HCT116 (cell line): Measurements from ENCODE around the gene FASLG. TPM values are rescaled to one million over a fixed set of nuclear protein-coding genes. Genes with fewer than 3 reads are reported as not detected.

Experiments
- ATAC-seq: fragments of 200-7000 bp; cut with Tn5 transposase; 2 replicates; pipeline ENCODE4 v1.9.1; 2020; ENCODE audit warnings: mild to moderate bottlenecking, moderate library complexity
- BruUV-seq: library from RNA; stranded (reverse); fragments of 400-500 nt; replicated peaks from 2 replicates; lab custom pipeline; 2021; lab: Mats Ljungman, UMichigan
- CTCF ChIA-PET: fragments of 300-600 bp; sonication (Branson Sonifier 250); formaldehyde crosslinking; loops from one replicate; lab custom pipeline; 2021; ENCODE audit warnings: antibody characterized with exemption; lab: Charles Lee
- POLR2A ChIA-PET: fragments of 300-600, 350-600 bp; sonication (Branson Sonifier 250); formaldehyde crosslinking; loops from one replicate; lab custom pipeline; 2021; ENCODE audit warnings: antibody characterized with exemption; lab: Charles Lee
- RAD21 ChIA-PET, 2 experiments: fragments of 300-600 bp; sonication (Branson Sonifier 250); formaldehyde crosslinking; loops; one replicate each; lab custom pipeline; 2023; ENCODE audit warnings: low total read pairs in 2 of 2; ENCODE audit not compliant: uncharacterized antibody in 2 of 2, unreplicated experiment in 2 of 2, low non-redundant PET in 1 of 2; lab: Charles Lee
- DNase-seq: peaks from one replicate; pipeline ENCODE4 v3.0.0-alpha.2; 2010; ENCODE audit warnings: low read depth, low spot score
- H2AFZ ChIP-seq: fragments of 200-600 bp; shearing (Covaris generic), sonication (generic); 2 replicates; pipeline ENCODE4 v1.6.1; 2017; ENCODE audit warnings: low read depth, mixed run types, mixed read lengths, antibody characterized with exemption, low read length; ENCODE audit not compliant: poor library complexity, severe bottlenecking
- H3K27ac ChIP-seq: 2 replicates; pipeline ENCODE4 v1.5.1; 2012; ENCODE audit warnings: low read depth, low read length
- H3K27me3 ChIP-seq: fragments of 200-600 bp; sonication (generic); 2 replicates; pipeline ENCODE4 v1.6.1; 2016; ENCODE audit warnings: mixed run types, low read length, mixed read lengths; ENCODE audit not compliant: insufficient read depth
- H3K36me3 ChIP-seq, 2 experiments: fragments of 200-500 bp in 1 of 2; fragments of 200-600 bp in 1 of 2; sonication (Bioruptor generic) in 1 of 2; sonication (generic) in 1 of 2; 2 replicates each; pipeline versions ENCODE4 v1.5.1 to v1.6.1; 2014 to 2016; ENCODE audit warnings: low read length in 2 of 2, inconsistent platforms in 1 of 2, mixed read lengths in 1 of 2, mixed run types in 1 of 2; ENCODE audit not compliant: insufficient read depth in 2 of 2, control insufficient read depth in 1 of 2
- H3K4me1 ChIP-seq, 2 experiments: fragments of 200-600 bp in 1 of 2; sonication (generic) in 1 of 2; 2 replicates each; pipeline versions ENCODE4 v1.5.1 to v1.6.1; 2012 to 2017; ENCODE audit warnings: low read length in 2 of 2, inconsistent platforms in 1 of 2, mild to moderate bottlenecking in 1 of 2, mixed read lengths in 1 of 2, mixed run types in 1 of 2, moderate library complexity in 1 of 2; ENCODE audit not compliant: insufficient read depth in 2 of 2, control insufficient read depth in 1 of 2
- H3K4me2 ChIP-seq: fragments of 200-600 bp; sonication (generic); 2 replicates; pipeline ENCODE4 v1.6.1; 2017; ENCODE audit warnings: mixed run types, low read length, mixed read lengths
- H3K4me3 ChIP-seq, 2 experiments: fragments of 200-600 bp in 1 of 2; sonication (generic) in 1 of 2; replicated peaks in 1 of 2; 2 replicates each; pipeline ENCODE4 v1.5.1; 2011 to 2016; ENCODE audit warnings: low read length in 2 of 2, control low read depth in 1 of 2, low read depth in 1 of 2, mild to moderate bottlenecking in 1 of 2, mixed read lengths in 1 of 2, mixed run types in 1 of 2
- H3K79me2 ChIP-seq: fragments of 200-600 bp; sonication (generic); 2 replicates; pipeline ENCODE4 v1.6.1; 2017; ENCODE audit warnings: mild to moderate bottlenecking, mixed run types, low read length, moderate library complexity, mixed read lengths; ENCODE audit not compliant: insufficient read depth
- H3K9ac ChIP-seq: fragments of 200-600 bp; sonication (generic); 2 replicates; pipeline ENCODE4 v1.6.1; 2016; ENCODE audit warnings: low read length, mixed read lengths
- H3K9me2 ChIP-seq: fragments of 200-600 bp; sonication (generic), shearing (Covaris generic); 2 replicates; pipeline ENCODE4 v1.6.1; 2017; ENCODE audit warnings: mixed run types, mild to moderate bottlenecking, moderate library complexity; ENCODE audit not compliant: insufficient read depth
- H3K9me3 ChIP-seq, 2 experiments: fragments of 200-500 bp in 1 of 2; fragments of 200-600 bp in 1 of 2; sonication (Bioruptor generic) in 1 of 2; sonication (generic) in 1 of 2; 2 replicates each; pipeline ENCODE4 v1.6.1; 2014 to 2017; ENCODE audit warnings: low read length in 2 of 2, mixed read lengths in 2 of 2, inconsistent platforms in 1 of 2, low read depth in 1 of 2, mild to moderate bottlenecking in 1 of 2, mixed run types in 1 of 2, moderate library complexity in 1 of 2; ENCODE audit not compliant: control insufficient read depth in 1 of 2, insufficient read depth in 1 of 2
- H4K20me1 ChIP-seq: fragments of 200-600 bp; sonication (generic), shearing (Covaris generic); 2 replicates; pipeline ENCODE4 v1.6.1; 2017; ENCODE audit warnings: mixed run types, mild to moderate bottlenecking, moderate library complexity; ENCODE audit not compliant: insufficient read depth
- CEBPB ChIP-seq: IDR thresholded peaks from 2 replicates; pipeline ENCODE4 v1.6.1; 2012; ENCODE audit warnings: low read depth
- EGR1 ChIP-seq: IDR thresholded peaks from 2 replicates; pipeline ENCODE4 v1.6.1; 2012; ENCODE audit warnings: low read depth
- POLR2AphosphoS5 ChIP-seq: IDR thresholded peaks from 2 replicates; pipeline ENCODE4 v1.6.1; 2011; ENCODE audit warnings: mild to moderate bottlenecking, low read depth, low read length, moderate library complexity
- SRF ChIP-seq: IDR thresholded peaks from 2 replicates; pipeline ENCODE4 v1.6.1; 2012; ENCODE audit warnings: low read depth
- YY1 ChIP-seq: IDR thresholded peaks from 2 replicates; pipeline ENCODE4 v1.6.1; 2011; ENCODE audit warnings: low read length, low read depth, moderate library complexity, mild to moderate bottlenecking; ENCODE audit not compliant: insufficient replicate concordance; ENCODE audit errors: extremely low read depth
- intact Hi-C: fragments of 100-400 bp; cut with micrococcal nuclease; formaldehyde crosslinking; loops from 2 replicates; pipeline ENCODE4 v1.10.0; 2022
- total RNA-seq: library from RNA; stranded (reverse); gene quantifications from one replicate; pipeline ENCODE4 v1.2.1, GENCODE V29; 2021; ENCODE audit not compliant: unreplicated experiment

Gene FASLG
- total RNA-seq, 1 experiment from 2014 or later = not detected

- H3K9me3 ChIP-seq = no peaks in the 10 kb centered on the region
- DNase-seq (no peak), ATAC-seq (no peak)
- no peak overlapping the region for H2AFZ ChIP-seq
- no peaks in the 10 kb centered on the region for H4K20me1 ChIP-seq
- TF ChIP-seq EGR1 (no peak), SRF (no peak), YY1 (no peak), POLR2AphosphoS5 (no peak)
- BruUV-seq = no TSS peak
- no peak overlapping the region for H3K9ac ChIP-seq
- H3K4me3 ChIP-seq = no peak overlapping the region
- intact Hi-C loops = no loop called here
- no peaks in the 10 kb centered on the region for H3K27me3 ChIP-seq
- H3K79me2 ChIP-seq = no peaks in the 10 kb centered on the region
- no peaks in the 10 kb centered on the region for H3K4me1 ChIP-seq
- ChIA-PET CTCF (interaction anchor here (0.8 kb wide), 1 partner anchor 257 kb away, joined by 3 read pairs; no protein-coding TSS in a partner anchor), POLR2A (no interaction called here), RAD21 (no interaction called here)
- no peak overlapping the region for H3K27ac ChIP-seq
- no peaks in the 10 kb centered on the region for H3K9me2 ChIP-seq
- H3K36me3 ChIP-seq = no peaks in the 10 kb centered on the region
- H3K4me2 ChIP-seq = no peak overlapping the region
Measured at GRCh38 chr1:172708452-172708851, 49.5 kb downstream of the FASLG start.

GRCh38 chr1:172711558-172711957 lies 52.7 kb downstream of the FASLG start:
- H3K36me3 ChIP-seq = no peaks in the 10 kb centered on the region
- BruUV-seq = no TSS peak
- H2AFZ ChIP-seq = no peak overlapping the region
- DNase-seq (no peak), ATAC-seq (no peak)
- CTCF ChIA-PET = no interaction called here
- no peak overlapping the region for H3K27ac ChIP-seq
- RAD21 ChIA-PET = no interaction called here
- no peak overlapping the region for H3K4me2 ChIP-seq
- no peak overlapping the region for H3K9ac ChIP-seq
- no peaks in the 10 kb centered on the region for H4K20me1 ChIP-seq
- POLR2A ChIA-PET = no interaction called here
- no peaks in the 10 kb centered on the region for H3K79me2 ChIP-seq
- no peaks in the 10 kb centered on the region for H3K4me1 ChIP-seq
- H3K4me3 ChIP-seq = no peak overlapping the region
- intact Hi-C loops = loop anchor here (5.0 kb wide), 1 partner anchor 709 kb away; no protein-coding TSS in a partner anchor
- no peaks in the 10 kb centered on the region for H3K9me3 ChIP-seq
- no peak for TF ChIP-seq CEBPB
- TF ChIP-seq YY1 = no peak
- TF ChIP-seq, all 23 proteins: peak for 0
- H3K9me2 ChIP-seq = 0 out of 2 replicates have a peak, but pooled peaks cover 4% of the 10 kb centered on the region
- no peaks in the 10 kb centered on the region for H3K27me3 ChIP-seq
